Measurements from ENCODE around the gene ASTN2.

Gene ASTN2, protein sequence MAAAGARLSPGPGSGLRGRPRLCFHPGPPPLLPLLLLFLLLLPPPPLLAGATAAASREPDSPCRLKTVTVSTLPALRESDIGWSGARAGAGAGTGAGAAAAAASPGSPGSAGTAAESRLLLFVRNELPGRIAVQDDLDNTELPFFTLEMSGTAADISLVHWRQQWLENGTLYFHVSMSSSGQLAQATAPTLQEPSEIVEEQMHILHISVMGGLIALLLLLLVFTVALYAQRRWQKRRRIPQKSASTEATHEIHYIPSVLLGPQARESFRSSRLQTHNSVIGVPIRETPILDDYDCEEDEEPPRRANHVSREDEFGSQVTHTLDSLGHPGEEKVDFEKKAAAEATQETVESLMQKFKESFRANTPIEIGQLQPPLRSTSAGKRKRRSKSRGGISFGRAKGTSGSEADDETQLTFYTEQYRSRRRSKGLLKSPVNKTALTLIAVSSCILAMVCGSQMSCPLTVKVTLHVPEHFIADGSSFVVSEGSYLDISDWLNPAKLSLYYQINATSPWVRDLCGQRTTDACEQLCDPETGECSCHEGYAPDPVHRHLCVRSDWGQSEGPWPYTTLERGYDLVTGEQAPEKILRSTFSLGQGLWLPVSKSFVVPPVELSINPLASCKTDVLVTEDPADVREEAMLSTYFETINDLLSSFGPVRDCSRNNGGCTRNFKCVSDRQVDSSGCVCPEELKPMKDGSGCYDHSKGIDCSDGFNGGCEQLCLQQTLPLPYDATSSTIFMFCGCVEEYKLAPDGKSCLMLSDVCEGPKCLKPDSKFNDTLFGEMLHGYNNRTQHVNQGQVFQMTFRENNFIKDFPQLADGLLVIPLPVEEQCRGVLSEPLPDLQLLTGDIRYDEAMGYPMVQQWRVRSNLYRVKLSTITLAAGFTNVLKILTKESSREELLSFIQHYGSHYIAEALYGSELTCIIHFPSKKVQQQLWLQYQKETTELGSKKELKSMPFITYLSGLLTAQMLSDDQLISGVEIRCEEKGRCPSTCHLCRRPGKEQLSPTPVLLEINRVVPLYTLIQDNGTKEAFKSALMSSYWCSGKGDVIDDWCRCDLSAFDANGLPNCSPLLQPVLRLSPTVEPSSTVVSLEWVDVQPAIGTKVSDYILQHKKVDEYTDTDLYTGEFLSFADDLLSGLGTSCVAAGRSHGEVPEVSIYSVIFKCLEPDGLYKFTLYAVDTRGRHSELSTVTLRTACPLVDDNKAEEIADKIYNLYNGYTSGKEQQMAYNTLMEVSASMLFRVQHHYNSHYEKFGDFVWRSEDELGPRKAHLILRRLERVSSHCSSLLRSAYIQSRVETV (N-terminal part only)

DNA sequence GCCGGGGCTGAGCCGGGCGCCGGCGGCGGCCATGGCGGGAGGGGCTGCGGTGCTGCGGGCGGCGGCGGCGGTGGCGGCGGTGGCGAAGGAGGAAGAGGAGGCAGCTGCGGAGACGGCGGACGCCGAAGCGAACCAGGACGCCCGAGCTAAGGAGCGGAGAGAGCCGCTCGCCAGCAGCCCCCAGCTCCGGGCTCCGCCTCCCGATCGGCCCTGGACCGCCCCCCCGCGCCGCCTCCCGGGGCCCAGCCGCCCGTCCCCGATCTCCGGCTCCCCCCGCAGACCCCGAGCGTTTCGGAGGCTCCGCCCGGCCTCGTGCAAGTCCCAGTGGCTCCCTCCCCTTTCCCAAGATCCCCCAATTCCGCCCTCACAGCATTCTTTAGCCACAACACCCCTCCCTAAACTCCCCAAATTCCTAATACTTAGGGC is at the start of gene ASTN2:
TSS of gene ASTN2 (minus strand) at position 152 of the 426 bp plus-strand sequence. CDS start at position 33, 119 bp downstream.
- H3K27ac ChIP-seq = no peak within 1 kb of the TSS

DNA sequence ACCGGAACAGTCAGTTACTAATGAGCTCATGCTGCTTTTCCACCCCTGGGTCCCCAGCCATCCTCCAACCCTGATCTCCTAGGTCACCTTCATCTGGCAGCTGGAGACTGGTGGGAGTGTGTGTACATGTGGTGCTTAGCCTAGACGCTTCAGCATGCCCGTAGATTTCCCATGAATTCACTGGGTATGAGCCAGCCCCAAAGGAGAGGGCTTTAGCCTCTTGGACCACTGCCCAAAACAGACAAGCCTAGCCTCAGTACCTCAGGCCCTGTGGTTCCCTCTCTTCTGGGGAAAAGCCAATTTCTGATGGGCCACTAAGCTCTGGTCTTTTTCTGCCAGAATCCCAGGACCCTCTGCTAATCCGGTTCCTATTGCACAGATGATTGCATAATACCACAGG is 48.0 kb upstream of the ASTN2 start:
- no peak for DNase-seq
- in situ Hi-C loops (cut with HindIII; ENCODE audit: low pct_ligation_motif_present, low sequenced_read_pairs) = no loop called here

More for the DNA sequence above, at the start of gene ASTN2:
- TF ChIP-seq, protein P1, sequence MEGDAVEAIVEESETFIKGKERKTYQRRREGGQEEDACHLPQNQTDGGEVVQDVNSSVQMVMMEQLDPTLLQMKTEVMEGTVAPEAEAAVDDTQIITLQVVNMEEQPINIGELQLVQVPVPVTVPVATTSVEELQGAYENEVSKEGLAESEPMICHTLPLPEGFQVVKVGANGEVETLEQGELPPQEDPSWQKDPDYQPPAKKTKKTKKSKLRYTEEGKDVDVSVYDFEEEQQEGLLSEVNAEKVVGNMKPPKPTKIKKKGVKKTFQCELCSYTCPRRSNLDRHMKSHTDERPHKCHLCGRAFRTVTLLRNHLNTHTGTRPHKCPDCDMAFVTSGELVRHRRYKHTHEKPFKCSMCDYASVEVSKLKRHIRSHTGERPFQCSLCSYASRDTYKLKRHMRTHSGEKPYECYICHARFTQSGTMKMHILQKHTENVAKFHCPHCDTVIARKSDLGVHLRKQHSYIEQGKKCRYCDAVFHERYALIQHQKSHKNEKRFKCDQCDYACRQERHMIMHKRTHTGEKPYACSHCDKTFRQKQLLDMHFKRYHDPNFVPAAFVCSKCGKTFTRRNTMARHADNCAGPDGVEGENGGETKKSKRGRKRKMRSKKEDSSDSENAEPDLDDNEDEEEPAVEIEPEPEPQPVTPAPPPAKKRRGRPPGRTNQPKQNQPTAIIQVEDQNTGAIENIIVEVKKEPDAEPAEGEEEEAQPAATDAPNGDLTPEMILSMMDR (IDR thresholded peaks at IDR 0.05; ENCODE audit: low read depth, low read length, missing control alignments) = no peak
- in situ Hi-C loops (cut with HindIII; ENCODE audit: low pct_ligation_motif_present, low sequenced_read_pairs) = no loop called here
- H3K36me3 ChIP-seq (replicated peaks) = no peaks in the 10 kb centered on the region
- DNase-seq = no peak
- peak within 1 kb of the TSS; percentile 29 for H3K4me3 ChIP-seq (ENCODE audit: low read depth, low read length)
- peaks cover 31% of the 10 kb centered on the region for H3K27me3 ChIP-seq (replicated peaks)

DNA sequence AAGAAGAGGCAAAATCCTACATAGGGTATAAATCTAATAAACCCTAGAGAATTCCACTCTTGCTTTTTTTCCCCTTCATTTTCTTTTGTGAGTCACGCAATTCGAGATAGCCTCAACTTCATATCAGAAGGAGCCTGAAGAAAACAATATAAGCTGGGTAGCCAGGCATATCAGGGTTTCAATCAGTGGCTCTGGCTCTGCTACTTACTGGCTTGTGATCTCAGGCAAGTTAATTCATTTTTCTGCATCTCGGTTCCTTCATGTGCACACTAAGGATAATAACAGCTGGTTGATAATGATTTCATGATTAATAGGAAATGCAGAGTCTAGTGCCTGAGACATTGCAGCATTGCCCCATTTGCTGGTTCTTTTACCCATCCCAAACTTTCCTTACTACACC is 46.5 kb upstream of the ASTN2 start:
- no peak overlapping the region for H3K4me3 ChIP-seq (ENCODE audit: low read depth, low read length)
- no peak overlapping the region for H3K27ac ChIP-seq
- in situ Hi-C loops (cut with HindIII; ENCODE audit: low pct_ligation_motif_present, low sequenced_read_pairs) = no loop called here
- no peaks in the 10 kb centered on the region for H3K36me3 ChIP-seq (replicated peaks)
- DNase-seq = no peak
- TF ChIP-seq, protein P1 (IDR thresholded peaks at IDR 0.05; ENCODE audit: low read depth, low read length, missing control alignments) = no peak
- no peaks in the 10 kb centered on the region for H3K27me3 ChIP-seq (replicated peaks)

More for the DNA sequence above, 48.0 kb upstream of the ASTN2 start:
- TF ChIP-seq, protein P1 (IDR thresholded peaks at IDR 0.05; ENCODE audit: low read depth, low read length, missing control alignments) = no peak
- Histone ChIP-seq H3K27ac (no peak overlapping the region), H3K36me3 (replicated peaks) (no peaks in the 10 kb centered on the region), H3K27me3 (replicated peaks) (no peaks in the 10 kb centered on the region), H3K4me3 (ENCODE audit: low read depth, low read length) (no peak overlapping the region)

GRCh38 chr9:117460743-117461142 is 45.9 kb upstream of the ASTN2 start:
- Histone ChIP-seq H3K27ac (no peak overlapping the region), H3K36me3 (replicated peaks) (no peaks in the 10 kb centered on the region), H3K27me3 (replicated peaks) (no peaks in the 10 kb centered on the region), H3K4me3 (ENCODE audit: low read depth, low read length) (no peak overlapping the region)
- TF ChIP-seq, protein P1 (IDR thresholded peaks at IDR 0.05; ENCODE audit: low read depth, low read length, missing control alignments) = no peak
- DNase-seq = no peak
- in situ Hi-C loops (cut with HindIII; ENCODE audit: low pct_ligation_motif_present, low sequenced_read_pairs) = no loop called here

GRCh38 chr9:117459913-117460312 is 45.1 kb upstream of the ASTN2 start:
- TF ChIP-seq, protein P1 (IDR thresholded peaks at IDR 0.05; ENCODE audit: low read depth, low read length, missing control alignments) = no peak
- Histone ChIP-seq H3K27ac (no peak overlapping the region), H3K4me3 (ENCODE audit: low read depth, low read length) (no peak overlapping the region), H3K27me3 (replicated peaks) (no peaks in the 10 kb centered on the region), H3K36me3 (replicated peaks) (no peaks in the 10 kb centered on the region)
- DNase-seq = no peak
- in situ Hi-C loops (cut with HindIII; ENCODE audit: low pct_ligation_motif_present, low sequenced_read_pairs) = no loop called here

Measured in brain microvascular endothelial cell (primary cell).